Measurements from ENCODE around the gene SYNDIG1. TPM values are rescaled to one million over a fixed set of nuclear protein-coding genes. Genes with fewer than 3 reads are reported as not detected.

The SYNDIG1 gene
- total RNA-seq, 4 donors from 2014 or later: 0.51 to 3.4 (median 2.8) TPM; not detected in 1

- Histone ChIP-seq H3K4me3 (no peak overlapping the region), H3K27ac (no peak overlapping the region), H3K36me3 (no peaks in the 10 kb centered on the region), H3K9me3 (no peaks in the 10 kb centered on the region), H3K27me3 (no peaks in the 10 kb centered on the region), H3K4me1 (no peaks in the 10 kb centered on the region)
- intact Hi-C loops (cut with DNase I; ENCODE audit: low total_unique reads): no loop called here
- DNase-seq: no peak
- TF ChIP-seq CTCF (IDR thresholded peaks at IDR 0.05) (no peak), POLR2A (IDR thresholded peaks at IDR 0.05) (no peak)
Measured at GRCh38 chr20:24627926-24628325, 158.5 kb downstream of the SYNDIG1 start.

GRCh38 chr20:24628985-24629384 lies 159.6 kb downstream of the SYNDIG1 start:
- H3K4me1 ChIP-seq: no peaks in the 10 kb centered on the region
- no peak overlapping the region for H3K27ac ChIP-seq
- no peaks in the 10 kb centered on the region for H3K36me3 ChIP-seq
- DNase-seq: no peak
- H3K27me3 ChIP-seq: no peaks in the 10 kb centered on the region
- no peak overlapping the region for H3K4me3 ChIP-seq
- no peaks in the 10 kb centered on the region for H3K9me3 ChIP-seq
- intact Hi-C loops (cut with DNase I; ENCODE audit: low total_unique reads): no loop called here
- TF ChIP-seq CTCF (IDR thresholded peaks at IDR 0.05): no peak
- no peak for TF ChIP-seq POLR2A (IDR thresholded peaks at IDR 0.05)

- Histone ChIP-seq H3K9me3 (no peaks in the 10 kb centered on the region), H3K36me3 (no peaks in the 10 kb centered on the region), H3K4me1 (no peaks in the 10 kb centered on the region), H3K4me3 (no peak overlapping the region), H3K27ac (no peak overlapping the region), H3K27me3 (no peaks in the 10 kb centered on the region)
- TF ChIP-seq POLR2A (IDR thresholded peaks at IDR 0.05): no peak
- no peak for TF ChIP-seq CTCF (IDR thresholded peaks at IDR 0.05)
- intact Hi-C loops (cut with DNase I; ENCODE audit: low total_unique reads): no loop called here
- DNase-seq: no peak
Measured at GRCh38 chr20:24629668-24630067, 160.2 kb downstream of the SYNDIG1 start.

- no peak for TF ChIP-seq POLR2A (IDR thresholded peaks at IDR 0.05)
- no peak for TF ChIP-seq CTCF (IDR thresholded peaks at IDR 0.05)
- H3K4me1 ChIP-seq: no peaks in the 10 kb centered on the region
- H3K4me3 ChIP-seq: no peak overlapping the region
- intact Hi-C loops (cut with DNase I; ENCODE audit: low total_unique reads): no loop called here
- H3K27ac ChIP-seq: no peak overlapping the region
- no peak for DNase-seq
- no peaks in the 10 kb centered on the region for H3K9me3 ChIP-seq
- no peaks in the 10 kb centered on the region for H3K36me3 ChIP-seq
- H3K27me3 ChIP-seq: no peaks in the 10 kb centered on the region
Measured at GRCh38 chr20:24630486-24631172, 161.2 kb downstream of the SYNDIG1 start.

- no peak for DNase-seq
- intact Hi-C loops (cut with DNase I; ENCODE audit: low total_unique reads): no loop called here
- Histone ChIP-seq H3K4me1 (no peaks in the 10 kb centered on the region), H3K4me3 (no peak overlapping the region), H3K36me3 (no peaks in the 10 kb centered on the region), H3K27ac (no peak overlapping the region), H3K9me3 (no peaks in the 10 kb centered on the region), H3K27me3 (no peaks in the 10 kb centered on the region)
- TF ChIP-seq POLR2A (IDR thresholded peaks at IDR 0.05) (no peak), CTCF (IDR thresholded peaks at IDR 0.05) (no peak)
Measured at GRCh38 chr20:24631173-24631505, 161.7 kb downstream of the SYNDIG1 start.

Measured in uterus (tissue), 4 donors.